ENCODE measurements around the gene ANTKMT. TPM values are rescaled to one million over a fixed set of nuclear protein-coding genes. Genes with fewer than 3 reads are reported as not detected.
A peak's percentile ranks its signal among the peaks of the same experiment; 100 is the strongest.

ANTKMT gene
- total RNA-seq, 1 donor from 2014 or later = 58.0 TPM

- ATAC-seq (ENCODE audit: low read depth) = no peak
- Mint-ChIP-seq H3K27me3 (no peaks in the 10 kb centered on the region), H3K4me3 (peak overlapping the region; percentile 38), H3K9me3 (no peaks in the 10 kb centered on the region), H3K4me1 (peaks cover 32% of the 10 kb centered on the region), H3K36me3 (ENCODE audit: low read depth) (peaks cover 52% of the 10 kb centered on the region), H3K27ac (no peak overlapping the region)
- ChIA-PET POLR2A (interaction anchor here (0.7 to 3.7 kb wide), 4 partner anchors 9 to 15 kb away, joined by 3 to 31 read pairs (median 4); partner anchors contain the start of genes ANTKMT and CCDC78), CTCF (interaction anchor here (1.0 kb wide), 1 partner anchor 25 kb away, joined by 4 read pairs; no protein-coding TSS in a partner anchor)
- no peak for DNase-seq
- no peak for TF ChIP-seq CTCF (IDR thresholded peaks at IDR 0.05)
- intact Hi-C loops (cut with micrococcal nuclease) = no loop called here
Observed at GRCh38 chr16:736936-737481, 16.1 kb downstream of the ANTKMT start.

GRCh38 chr16:739560-740458 lies 18.9 kb downstream of the ANTKMT start:
- ChIA-PET POLR2A (interaction anchor here (0.9 to 2.9 kb wide), 6 partner anchors 12 to 44 kb away, joined by 3 to 19 read pairs (median 7); partner anchors contain the start of genes ANTKMT and CCDC78), CTCF (interaction anchor here (1.2 to 2.8 kb wide), 3 partner anchors 18 to 45 kb away, joined by 4 to 12 read pairs (median 5); partner anchors contain the start of genes ANTKMT and METRN)
- TF ChIP-seq CTCF (IDR thresholded peaks at IDR 0.05) = no peak
- no peak for DNase-seq
- no peaks in the 10 kb centered on the region for H3K27me3 Mint-ChIP-seq
- H3K27ac Mint-ChIP-seq = no peak overlapping the region
- H3K36me3 Mint-ChIP-seq (ENCODE audit: low read depth) = peaks cover 31% of the 10 kb centered on the region
- H3K4me3 Mint-ChIP-seq = peak overlapping the region; percentile 83
- H3K4me1 Mint-ChIP-seq = peaks cover 32% of the 10 kb centered on the region
- intact Hi-C loops (cut with micrococcal nuclease) = loop anchor here (2.0 kb wide), 3 partner anchors 49 to 161 kb away; partner anchors contain the start of genes CHTF18 and RPUSD1
- no peaks in the 10 kb centered on the region for H3K9me3 Mint-ChIP-seq
- no peak for ATAC-seq (ENCODE audit: low read depth)

- Mint-ChIP-seq H3K36me3 (ENCODE audit: low read depth) (peaks cover 26% of the 10 kb centered on the region), H3K4me1 (peaks cover 32% of the 10 kb centered on the region), H3K9me3 (no peaks in the 10 kb centered on the region), H3K4me3 (peak overlapping the region; percentile 83), H3K27ac (no peak overlapping the region), H3K27me3 (no peaks in the 10 kb centered on the region)
- CTCF ChIA-PET = interaction anchor here (1.1 to 2.8 kb wide), 4 partner anchors 19 to 45 kb away, joined by 4 to 12 read pairs (median 4); partner anchors contain the start of genes ANTKMT and METRN
- no peak for TF ChIP-seq CTCF (IDR thresholded peaks at IDR 0.05)
- peak; percentile 12 for ATAC-seq (ENCODE audit: low read depth)
- POLR2A ChIA-PET = interaction anchor here (1.0 to 2.9 kb wide), 7 partner anchors 13 to 50 kb away, joined by 3 to 19 read pairs (median 5); partner anchors contain the start of genes ANTKMT, CCDC78 and WDR24
- intact Hi-C loops (cut with micrococcal nuclease) = loop anchor here (2.0 kb wide), 3 partner anchors 48 to 162 kb away; partner anchors contain the start of genes CHTF18 and RPUSD1
- DNase-seq = no peak
Observed at GRCh38 chr16:740459-740763, 19.5 kb downstream of the ANTKMT start.

GRCh38 chr16:740764-741505 lies 20.0 kb downstream of the ANTKMT start, which contains the start of gene CIAO3:
Gene CIAO3, minus strand, starts transcription at chr16:740997. Its CDS starts 12 bp downstream, at chr16:740985.
- POLR2A ChIA-PET = interaction anchor here (1.0 to 2.9 kb wide), 7 partner anchors 13 to 51 kb away, joined by 3 to 19 read pairs (median 5); partner anchors contain the start of genes ANTKMT, CCDC78, CHTF18 and RPUSD1
- H3K4me3 Mint-ChIP-seq = peak within 1 kb of the TSS; percentile 83
- peak; percentile 98 for DNase-seq
- H3K27ac Mint-ChIP-seq = no peak within 1 kb of the TSS
- H3K4me1 Mint-ChIP-seq = peaks cover 32% of the 10 kb centered on the region
- no peaks in the 10 kb centered on the region for H3K27me3 Mint-ChIP-seq
- CTCF ChIA-PET = interaction anchor here (1.0 to 2.8 kb wide), 5 partner anchors 19 to 44 kb away, joined by 4 to 12 read pairs (median 4); partner anchors contain the start of genes ANTKMT and METRN
- intact Hi-C loops (cut with micrococcal nuclease) = loop anchor here (1.0 to 2.0 kb wide), 6 partner anchors 13 to 162 kb away; partner anchors contain the start of genes CHTF18 and RPUSD1
- TF ChIP-seq CTCF (IDR thresholded peaks at IDR 0.05) = peak; percentile 54
- peak; percentile 89 for ATAC-seq (ENCODE audit: low read depth)
- H3K9me3 Mint-ChIP-seq = no peaks in the 10 kb centered on the region
- H3K36me3 Mint-ChIP-seq (ENCODE audit: low read depth) = peaks cover 22% of the 10 kb centered on the region

All from activated B cell treated with CpG ODN at 0.5 μM for 24 hours (primary cell).